HT1080 (cell line): ENCODE results near the gene SPAG16. TPM values are rescaled to one million over a fixed set of nuclear protein-coding genes. Genes with fewer than 3 reads are reported as not detected.
"Not testable (repeated sequence)": the region's sequence is repeated elsewhere in the genome, so short reads cannot be mapped to it uniquely, and the experiment has no call there.

Source experiments
- DNase-seq: peaks from one replicate; pipeline ENCODE4 v3.0.0-alpha.2; 2015; ENCODE audit warnings: low read depth
- total RNA-seq: library from RNA; depleted of rRNA; stranded (reverse); fragments of >200 nt; shearing (Covaris generic); gene quantifications from 2 replicates; pipeline ENCODE4 v1.2.3, GENCODE V29; 2014

The SPAG16 gene
- total RNA-seq, 1 experiment from 2014 or later, result 15.4 TPM

GRCh38 chr2:213266421-213266820 is 17.8 kb upstream of the SPAG16 start:
- DNase-seq, result no peak

DNA sequence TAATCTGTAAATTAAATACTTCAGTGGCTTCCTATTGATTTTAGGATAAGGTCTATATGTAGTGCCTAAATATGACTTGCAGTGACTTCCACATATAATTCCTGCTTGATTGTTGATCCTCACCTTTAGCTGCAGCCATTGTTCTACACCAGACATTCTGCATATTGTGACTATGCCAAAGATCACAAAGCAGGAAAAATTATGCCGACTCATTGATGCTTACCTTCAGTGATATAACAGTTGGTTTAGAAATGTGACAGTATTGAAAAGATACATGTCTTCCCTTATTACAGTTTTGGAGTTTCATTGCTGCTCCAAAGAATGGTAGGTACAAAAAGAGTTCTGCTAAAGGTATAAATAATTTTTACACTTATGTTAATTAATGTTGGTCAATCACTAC is 12.3 kb upstream of the SPAG16 start:
- DNase-seq, result no peak

DNA sequence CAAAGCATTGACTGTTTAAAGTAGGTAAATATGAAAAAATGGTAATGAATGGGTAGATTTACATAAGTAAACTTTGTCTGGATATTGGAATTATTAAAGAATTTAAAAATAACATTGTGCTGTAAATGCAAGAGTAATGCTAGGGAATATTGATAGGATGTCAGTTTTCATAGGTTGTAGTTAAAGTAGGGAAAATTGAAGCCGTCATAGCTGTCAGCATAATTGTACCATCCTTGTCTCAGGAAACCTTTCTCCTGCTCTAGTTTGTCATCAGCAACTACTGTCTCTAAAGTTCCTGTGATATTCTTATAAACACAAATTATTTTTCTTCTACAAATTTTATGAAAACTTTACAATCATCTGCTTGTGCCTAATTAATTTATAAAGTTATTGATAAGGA is 10.1 kb upstream of the SPAG16 start:
- DNase-seq, result no peak

GRCh38 chr2:213275265-213275664 is 9.0 kb upstream of the SPAG16 start:
- no peak for DNase-seq

DNA sequence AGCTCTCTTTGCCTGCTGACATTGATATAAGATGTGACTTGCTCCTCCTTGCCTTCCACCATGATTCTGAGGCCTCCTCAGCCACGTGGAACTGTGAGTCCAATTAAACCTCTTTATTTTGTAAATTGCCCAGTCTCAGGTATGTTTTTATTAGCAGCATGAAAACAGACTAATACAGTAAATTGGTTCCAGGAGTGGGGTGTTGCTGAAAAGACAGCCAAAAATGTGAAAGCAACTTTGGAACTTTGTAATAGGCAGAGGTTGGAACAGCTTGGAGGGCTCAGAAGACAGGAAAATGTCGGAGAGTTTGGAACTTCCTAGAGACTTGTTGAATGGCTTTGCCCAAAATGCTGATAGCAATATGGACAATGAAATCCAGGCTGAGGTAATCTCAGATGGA is 7.1 kb upstream of the SPAG16 start:
- not testable (repeated sequence) for DNase-seq

- no peak for DNase-seq
These were observed 5.1 kb upstream of the SPAG16 start for GRCh38 chr2:213279116-213279620.

GRCh38 chr2:213279971-213280370 is 4.3 kb upstream of the SPAG16 start:
- no peak for DNase-seq

GRCh38 chr2:213281156-213281555 is 3.1 kb upstream of the SPAG16 start:
- no peak for DNase-seq

DNA sequence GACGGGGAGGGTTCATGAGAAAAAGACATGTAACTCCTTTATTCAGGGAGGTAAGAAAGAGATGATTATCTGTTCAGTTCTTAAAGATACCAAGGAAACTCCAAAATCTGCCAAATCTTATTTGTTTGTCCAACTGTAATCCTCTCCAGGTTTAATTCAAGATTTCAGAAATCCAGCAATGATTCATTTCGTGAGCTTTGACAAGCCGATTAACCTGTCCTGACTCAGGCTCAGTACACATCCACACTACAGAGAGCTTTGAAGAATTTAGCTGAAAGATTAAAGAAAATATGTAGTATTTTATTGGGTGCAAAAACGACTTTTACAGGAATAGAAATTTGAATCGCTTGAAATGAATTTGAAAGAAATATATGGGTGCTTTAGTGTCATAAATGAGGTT is 1.1 kb downstream of the SPAG16 start:
- DNase-seq, result no peak

DNA sequence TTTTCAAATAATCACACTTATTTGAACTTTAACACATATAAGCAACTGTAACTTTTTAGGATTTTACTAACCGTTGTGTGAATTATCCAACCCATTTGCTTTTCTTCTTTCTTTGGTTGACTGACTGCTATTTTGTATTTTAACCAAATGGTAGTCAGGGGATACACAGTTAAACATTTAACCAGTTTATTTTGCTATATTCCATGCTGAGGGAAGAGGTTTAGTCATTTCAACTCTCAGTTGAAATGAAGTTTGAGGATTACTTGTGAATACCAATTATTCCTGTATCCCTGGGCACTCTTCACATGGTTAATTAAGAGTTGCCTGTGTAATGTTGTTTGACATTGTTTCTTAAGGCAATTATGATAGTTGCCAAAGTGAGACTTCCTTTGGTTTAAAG is 1.9 kb downstream of the SPAG16 start:
- DNase-seq, result no peak

DNA sequence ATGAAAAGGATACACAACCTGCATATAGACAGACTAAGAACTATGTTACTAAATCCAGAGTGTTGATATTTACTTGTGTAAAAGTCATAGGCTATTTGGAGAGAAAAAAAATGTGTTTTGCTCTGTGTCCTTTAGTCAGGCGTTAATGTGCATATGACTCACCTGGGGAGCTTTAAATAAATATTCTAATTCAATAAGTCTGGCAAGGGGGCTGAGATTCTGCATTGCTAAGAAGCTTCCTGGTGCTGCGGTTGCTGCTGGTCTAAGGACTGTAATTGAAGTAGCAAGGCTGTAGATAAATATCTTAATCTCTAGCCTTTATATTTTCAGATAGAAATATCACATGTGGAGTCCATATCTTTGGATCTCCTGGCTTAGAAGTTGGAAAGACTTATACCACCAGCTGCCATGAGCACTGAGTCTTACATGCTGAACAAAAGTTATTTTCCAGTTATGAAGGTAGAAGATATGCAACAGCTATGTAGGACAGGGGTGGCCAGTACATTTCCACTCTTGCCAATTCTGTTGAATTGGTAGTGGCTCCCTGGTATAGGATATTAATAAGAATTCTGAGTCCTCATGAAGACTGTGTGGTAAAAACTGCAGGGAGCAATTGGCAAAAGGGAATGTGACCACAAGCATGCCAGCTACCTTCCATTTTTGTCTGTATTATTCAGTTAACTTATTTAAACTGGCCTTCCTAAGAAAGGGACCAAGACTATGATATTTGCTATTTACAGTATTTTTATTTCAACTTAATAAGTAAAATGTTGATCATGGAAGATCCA is 4.8 kb downstream of the SPAG16 start:
- DNase-seq, result peak; percentile 21

GRCh38 chr2:213290501-213290900 is 6.2 kb downstream of the SPAG16 start:
- DNase-seq, result no peak

GRCh38 chr2:213296270-213296669 is 12.0 kb downstream of the SPAG16 start:
- DNase-seq, result no peak

DNA sequence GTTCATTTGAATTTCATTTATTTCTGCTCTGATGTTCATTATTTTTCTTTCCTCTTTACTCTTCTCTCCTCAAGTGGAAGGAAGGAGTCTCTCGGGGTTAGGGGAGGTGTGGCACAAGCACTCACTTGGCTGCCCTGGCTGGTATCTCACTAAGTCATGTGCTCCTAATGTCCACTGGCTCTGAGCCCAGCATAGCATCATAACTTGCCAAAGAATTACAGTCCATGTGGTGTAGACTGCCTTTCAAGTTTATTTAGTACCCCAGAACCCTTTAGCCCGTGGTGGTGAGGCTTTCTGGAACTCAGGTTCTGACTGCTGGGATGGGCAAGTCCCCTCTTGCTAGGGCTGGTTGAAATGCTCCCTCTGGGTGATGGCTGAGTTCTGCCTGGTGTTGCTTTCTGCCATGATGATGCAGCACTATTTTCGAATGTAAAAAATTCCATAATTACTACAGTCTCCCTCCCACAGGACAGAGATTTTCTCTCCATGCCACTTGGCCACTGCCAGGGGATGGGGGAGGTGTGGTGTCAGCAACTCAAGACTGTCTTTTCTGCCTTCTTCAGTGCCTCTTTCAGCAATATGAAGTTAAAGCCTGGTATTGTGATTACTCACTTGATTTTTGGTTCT is 22.2 kb downstream of the SPAG16 start:
- peak; percentile 23 for DNase-seq

DNA sequence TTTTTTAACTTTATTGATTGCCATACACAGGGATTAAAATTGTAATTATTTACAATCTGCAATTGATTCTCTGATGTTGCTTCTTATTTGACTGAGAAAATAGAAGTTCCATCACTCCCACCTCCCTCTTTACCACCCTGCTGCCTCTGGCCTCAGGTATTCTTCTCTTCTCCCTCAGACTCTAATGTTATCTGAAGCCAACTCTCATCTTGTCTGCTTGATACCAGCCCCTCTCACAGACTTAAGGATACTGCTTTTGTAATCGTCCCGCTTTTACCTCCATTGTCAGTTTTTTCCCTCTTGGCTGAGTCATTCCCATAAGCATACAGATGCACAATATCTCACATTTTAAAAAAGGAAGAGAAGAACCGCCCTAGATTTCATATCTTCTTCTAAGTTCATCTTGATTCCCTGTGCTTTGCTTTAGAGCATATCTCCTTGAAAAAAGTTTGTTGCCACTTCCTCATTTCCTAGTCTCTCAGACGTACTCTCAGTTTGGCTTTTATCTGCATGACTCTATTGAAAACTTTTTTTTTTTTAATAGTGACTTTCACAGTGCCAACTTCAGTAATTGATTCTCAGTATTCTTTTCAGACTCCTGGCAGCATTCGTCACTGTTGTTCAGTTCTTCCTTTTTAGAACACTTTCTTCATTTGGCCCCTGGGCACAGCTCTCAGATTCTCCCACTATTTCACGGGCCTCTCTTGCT is 31.1 kb downstream of the SPAG16 start:
- DNase-seq, result no peak

DNA sequence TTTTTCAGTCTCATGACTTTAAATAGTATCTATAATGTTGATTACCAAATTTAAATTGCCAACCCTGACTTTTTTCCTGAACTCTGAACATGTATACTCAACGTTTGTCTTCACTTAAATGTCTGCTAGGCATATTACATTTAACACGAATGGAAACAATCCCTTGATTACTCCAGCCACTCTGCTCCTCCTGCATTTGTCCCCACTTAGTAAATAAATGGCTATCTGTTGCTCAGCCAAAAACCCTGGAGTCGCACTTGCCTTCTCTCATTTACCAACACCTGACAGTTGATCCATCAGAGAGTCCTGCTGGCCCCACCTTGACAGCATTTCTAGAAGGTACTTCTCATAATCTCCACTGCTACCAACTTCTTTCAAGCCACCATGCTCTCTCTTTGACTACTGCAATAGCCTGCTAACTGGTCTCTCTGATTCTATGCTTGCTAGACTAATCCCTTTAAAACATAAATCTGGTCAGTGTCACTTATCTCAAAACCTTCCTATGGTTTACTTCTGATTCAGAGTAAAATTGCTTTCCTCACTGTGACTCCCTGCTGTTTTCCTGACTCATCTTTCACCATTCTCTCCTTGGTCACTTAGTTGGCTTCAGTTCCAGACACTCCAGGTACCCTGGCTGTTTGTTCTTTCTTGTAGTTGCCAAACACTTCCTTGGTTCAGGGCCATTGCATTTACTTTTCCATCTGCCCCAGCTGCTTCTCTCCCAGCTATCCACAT is 31.9 kb downstream of the SPAG16 start:
- peak; percentile 80 for DNase-seq

DNA sequence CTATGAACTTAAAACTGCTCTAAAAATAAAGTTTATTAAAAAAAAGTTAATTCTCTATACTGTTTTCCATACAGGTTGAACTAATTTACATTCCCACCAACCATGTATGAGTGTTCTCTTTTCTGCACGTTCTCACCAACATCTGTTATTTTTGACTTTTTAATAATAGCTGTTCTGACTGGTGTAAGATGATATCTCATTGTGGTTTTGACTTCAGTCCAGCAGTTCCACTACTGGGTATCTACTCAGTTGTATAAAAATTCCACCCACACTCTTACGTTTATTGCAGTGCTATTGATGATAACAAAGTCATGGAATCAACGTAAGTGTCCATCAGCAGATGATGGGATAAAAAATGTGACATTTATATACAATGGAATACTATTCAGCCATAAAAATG is 33.7 kb downstream of the SPAG16 start:
- DNase-seq, result peak; percentile 53

- DNase-seq, result no peak
These were observed 36.3 kb downstream of the SPAG16 start for GRCh38 chr2:213320604-213321003.

DNA sequence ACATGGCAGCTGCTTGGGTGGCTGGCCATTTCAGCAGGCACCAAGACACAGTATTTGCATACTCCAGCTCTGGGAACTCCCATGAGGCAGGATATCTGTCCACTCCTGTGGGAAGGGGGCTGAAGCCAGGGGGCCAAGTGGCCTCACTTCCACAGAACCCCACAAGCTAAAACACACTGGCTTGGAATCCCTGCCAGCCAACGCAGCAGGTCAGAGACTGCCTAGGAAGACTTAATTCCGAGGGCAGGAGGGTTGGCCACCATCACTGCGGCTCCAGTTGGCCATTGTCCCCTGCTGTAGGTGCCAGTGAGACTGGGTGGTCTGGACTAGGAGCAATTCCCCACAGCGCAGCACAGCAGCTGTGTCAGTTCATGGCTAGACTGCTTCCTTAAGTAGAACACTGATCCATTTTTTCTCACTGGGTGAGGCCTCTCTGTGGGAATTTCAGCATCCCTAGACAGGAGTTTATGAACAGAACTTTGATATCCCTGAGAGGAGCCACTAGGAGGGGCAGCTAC is 52.0 kb downstream of the SPAG16 start:
- no peak for DNase-seq

DNA sequence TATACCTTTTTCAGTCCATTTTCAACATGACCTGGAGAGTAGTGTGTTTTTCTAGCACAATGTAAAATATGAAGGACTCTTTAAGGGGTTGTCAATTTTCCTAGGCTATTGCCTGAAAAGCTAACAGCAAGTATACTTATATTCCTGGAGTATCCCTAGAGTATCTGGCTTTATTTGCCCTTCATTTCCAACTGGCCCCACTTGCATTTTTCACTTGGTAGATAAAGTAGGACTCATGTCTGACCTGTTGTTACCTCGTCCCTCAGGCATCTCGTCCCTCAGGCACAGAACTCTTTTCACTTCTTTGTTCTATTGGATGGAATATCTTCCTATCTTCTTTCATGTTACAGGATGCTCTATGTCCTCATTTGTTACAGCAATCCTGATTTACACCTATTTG is 69.2 kb downstream of the SPAG16 start:
- no peak for DNase-seq

DNA sequence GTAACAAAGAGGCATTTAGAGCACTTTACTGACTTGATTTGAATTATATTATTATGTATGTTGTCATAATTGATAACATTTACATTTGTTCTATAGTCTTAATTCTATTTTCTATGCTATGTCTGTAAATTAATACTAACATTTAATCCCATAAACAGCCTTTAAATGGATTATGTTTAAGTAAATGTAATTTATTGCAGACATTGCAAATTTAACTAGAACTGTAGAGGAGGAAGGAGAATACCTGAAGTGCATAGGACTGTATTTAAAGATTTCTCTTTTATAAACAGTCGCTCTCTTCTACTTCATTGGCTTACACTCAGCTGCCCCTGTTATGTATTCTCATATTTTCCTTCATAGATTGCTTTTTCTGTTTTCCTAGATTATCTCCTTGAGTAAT is 92.4 kb downstream of the SPAG16 start:
- DNase-seq, result no peak
